Urinary bladder (tissue), 4 donors: ENCODE measurements around the gene AACS. TPM values are rescaled to one million over a fixed set of nuclear protein-coding genes. Genes with fewer than 3 reads are reported as not detected.
"Not testable (repeated sequence)": the region's sequence is repeated elsewhere in the genome, so short reads cannot be mapped to it uniquely, and the experiment has no call there.

Experiments
- DNase-seq: peaks from one replicate; pipeline ENCODE4 v3.0.0-alpha.2; 2015; ENCODE audit errors: extremely low spot score
- H3K27ac ChIP-seq: one replicate; pipeline ENCODE4 v1.5.1; 2013; ENCODE audit warnings: low read depth, mild to moderate bottlenecking, moderate library complexity
- H3K36me3 ChIP-seq: one replicate; pipeline ENCODE4 v1.6.1; 2013; ENCODE audit warnings: mild to moderate bottlenecking, moderate library complexity; ENCODE audit not compliant: insufficient read depth
- H3K4me1 ChIP-seq: one replicate; pipeline ENCODE4 v1.6.1; 2013; ENCODE audit warnings: mild to moderate bottlenecking, moderate library complexity; ENCODE audit not compliant: insufficient read depth
- H3K4me3 ChIP-seq: one replicate; pipeline ENCODE4 v1.5.1; 2013; ENCODE audit warnings: low read depth, low read length
- WGBS: extraction: QIAGEN DNeasy Blood & Tissue Kit; methylation state at CpG from one replicate; pipeline ENCODE4 v1.1.7; 2013; 5-methylcytosine and 5-hydroxymethylcytosine counted together
- polyA plus RNA-seq: library from polyadenylated mRNA; stranded (reverse); fragments of 200-250 nt; gene quantifications from one replicate; pipeline ENCODE4 v1.2.3, GENCODE V29; 2013
- total RNA-seq: library from RNA; depleted of rRNA; stranded (reverse); fragments of >200 nt; gene quantifications from one replicate; pipeline ENCODE4 v1.2.3, GENCODE V29; 2014
- donor health status: healthy with polysubstance abuse.
- donor health status: healthy.

Gene AACS
- total and polyA plus RNA-seq, 2 donors: 14.1 to 14.9 TPM

- 86% methylated on average over 6 of the region's 6 CpGs for WGBS
- DNase-seq: no peak
- Histone ChIP-seq H3K4me1 (no peaks in the 10 kb centered on the region), H3K4me3 (no peak overlapping the region), H3K27ac (no peak overlapping the region), H3K36me3 (no peaks in the 10 kb centered on the region)
Observed at GRCh38 chr12:125068391-125068790, 3.2 kb downstream of the AACS start.

GRCh38 chr12:125069616-125070015 is 4.4 kb downstream of the AACS start:
- 66% methylated on average over 8 of the region's 8 CpGs for WGBS
- H3K4me1 ChIP-seq: no peaks in the 10 kb centered on the region
- H3K27ac ChIP-seq: no peak overlapping the region
- no peak for DNase-seq
- no peak overlapping the region for H3K4me3 ChIP-seq
- H3K36me3 ChIP-seq: no peaks in the 10 kb centered on the region

GRCh38 chr12:125070112-125070511 is 4.9 kb downstream of the AACS start:
- no peak overlapping the region for H3K4me3 ChIP-seq
- H3K27ac ChIP-seq: no peak overlapping the region
- no peaks in the 10 kb centered on the region for H3K4me1 ChIP-seq
- 70% methylated on average over 6 of the region's 6 CpGs for WGBS
- no peak for DNase-seq
- H3K36me3 ChIP-seq: no peaks in the 10 kb centered on the region

GRCh38 chr12:125070661-125071390 is 5.6 kb downstream of the AACS start:
- WGBS: 95% methylated on average over 11 of the region's 11 CpGs
- Histone ChIP-seq H3K36me3 (no peaks in the 10 kb centered on the region), H3K27ac (no peak overlapping the region), H3K4me3 (no peak overlapping the region), H3K4me1 (no peaks in the 10 kb centered on the region)
- DNase-seq: no peak

GRCh38 chr12:125071456-125071855 is 6.2 kb downstream of the AACS start:
- DNase-seq: no peak
- WGBS: 93% methylated on average over 12 of the region's 12 CpGs
- Histone ChIP-seq H3K36me3 (no peaks in the 10 kb centered on the region), H3K27ac (no peak overlapping the region), H3K4me3 (no peak overlapping the region), H3K4me1 (no peaks in the 10 kb centered on the region)

- H3K27ac ChIP-seq: no peak overlapping the region
- H3K36me3 ChIP-seq: no peaks in the 10 kb centered on the region
- H3K4me1 ChIP-seq: no peaks in the 10 kb centered on the region
- H3K4me3 ChIP-seq: no peak overlapping the region
- no peak for DNase-seq
- 90% methylated on average over 2 of the region's 2 CpGs for WGBS
Observed at GRCh38 chr12:125072496-125072895, 7.3 kb downstream of the AACS start.

GRCh38 chr12:125074294-125074693 is 9.1 kb downstream of the AACS start:
- not testable (repeated sequence) for DNase-seq, H3K4me3 ChIP-seq, H3K27ac ChIP-seq, H3K4me1 ChIP-seq, H3K36me3 ChIP-seq
- WGBS: 87% methylated on average over 2 of the region's 2 CpGs

GRCh38 chr12:125076103-125076502 is 10.9 kb downstream of the AACS start:
- no peak overlapping the region for H3K4me3 ChIP-seq
- no peak for DNase-seq

GRCh38 chr12:125079084-125079483 is 13.8 kb downstream of the AACS start:
- no peaks in the 10 kb centered on the region for H3K36me3 ChIP-seq
- WGBS: 94% methylated on average over 10 of the region's 10 CpGs

More at GRCh38 chr12:125076103-125076502, 10.9 kb downstream of the AACS start:
- no peaks in the 10 kb centered on the region for H3K36me3 ChIP-seq
- 95% methylated on average over 6 of the region's 6 CpGs for WGBS
- H3K4me1 ChIP-seq: no peaks in the 10 kb centered on the region
- no peak overlapping the region for H3K27ac ChIP-seq

GRCh38 chr12:125079648-125080645 is 14.7 kb downstream of the AACS start:
- WGBS: 83% methylated on average over 15 of the region's 15 CpGs
- Histone ChIP-seq H3K27ac (no peak overlapping the region), H3K36me3 (no peaks in the 10 kb centered on the region), H3K4me1 (no peaks in the 10 kb centered on the region), H3K4me3 (no peak overlapping the region)
- DNase-seq: no peak

More at GRCh38 chr12:125079084-125079483, 13.8 kb downstream of the AACS start:
- DNase-seq: no peak
- no peak overlapping the region for H3K27ac ChIP-seq
- no peak overlapping the region for H3K4me3 ChIP-seq
- no peaks in the 10 kb centered on the region for H3K4me1 ChIP-seq

GRCh38 chr12:125081427-125081826 is 16.2 kb downstream of the AACS start:
- Histone ChIP-seq H3K4me1 (no peaks in the 10 kb centered on the region), H3K27ac (no peak overlapping the region), H3K36me3 (no peaks in the 10 kb centered on the region), H3K4me3 (no peak overlapping the region)
- DNase-seq: no peak
- 94% methylated on average over 11 of the region's 11 CpGs for WGBS

- Histone ChIP-seq H3K4me1 (no peaks in the 10 kb centered on the region), H3K36me3 (no peaks in the 10 kb centered on the region), H3K4me3 (no peak overlapping the region), H3K27ac (no peak overlapping the region)
- 83% methylated on average over 6 of the region's 6 CpGs for WGBS
- no peak for DNase-seq
Observed at GRCh38 chr12:125083072-125083471, 17.8 kb downstream of the AACS start.

GRCh38 chr12:125088199-125088598 is 23.0 kb downstream of the AACS start:
- 75% methylated on average over 6 of the region's 6 CpGs for WGBS
- not testable (repeated sequence) for H3K36me3 ChIP-seq, DNase-seq, H3K27ac ChIP-seq, H3K4me1 ChIP-seq, H3K4me3 ChIP-seq

- no peaks in the 10 kb centered on the region for H3K4me1 ChIP-seq
- H3K36me3 ChIP-seq: no peaks in the 10 kb centered on the region
- DNase-seq: no peak
- H3K4me3 ChIP-seq: no peak overlapping the region
- WGBS: 94% methylated on average over 9 of the region's 9 CpGs
- no peak overlapping the region for H3K27ac ChIP-seq
Observed at GRCh38 chr12:125089083-125089482, 23.8 kb downstream of the AACS start.
